ENCODE data around the gene TCOF1. TPM values are rescaled to one million over a fixed set of nuclear protein-coding genes. Genes with fewer than 3 reads are reported as not detected.
"Not testable (repeated sequence)": the region's sequence is repeated elsewhere in the genome, so short reads cannot be mapped to it uniquely, and the experiment has no call there.

TCOF1 gene
- total RNA-seq, 1 experiment from 2014 or later = 90.0 TPM

DNA sequence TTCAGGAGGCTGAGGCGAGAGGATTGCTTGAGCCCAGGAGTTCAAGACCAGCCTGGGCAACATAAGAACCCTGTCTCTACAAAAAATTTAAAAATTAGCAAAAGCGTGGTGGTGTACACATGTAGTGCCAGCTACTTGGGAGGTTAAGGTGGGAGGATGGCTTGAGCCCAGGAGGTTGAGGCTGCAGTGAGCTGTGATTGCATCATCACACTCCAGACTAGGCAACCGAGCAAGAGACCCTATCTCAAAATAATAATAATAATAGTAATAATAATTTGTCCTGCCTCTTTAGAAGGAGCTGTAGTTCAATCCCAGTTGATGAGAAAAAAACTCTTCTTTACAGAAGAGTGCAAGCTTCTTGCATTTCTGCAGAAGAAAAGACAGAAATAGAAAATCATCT is 65.3 kb downstream of the TCOF1 start:
- no peak for DNase-seq (ENCODE audit: low read depth)

GRCh38 chr5:150426165-150426564 is 68.7 kb downstream of the TCOF1 start:
- DNase-seq (ENCODE audit: low read depth) = not testable (repeated sequence)

DNA sequence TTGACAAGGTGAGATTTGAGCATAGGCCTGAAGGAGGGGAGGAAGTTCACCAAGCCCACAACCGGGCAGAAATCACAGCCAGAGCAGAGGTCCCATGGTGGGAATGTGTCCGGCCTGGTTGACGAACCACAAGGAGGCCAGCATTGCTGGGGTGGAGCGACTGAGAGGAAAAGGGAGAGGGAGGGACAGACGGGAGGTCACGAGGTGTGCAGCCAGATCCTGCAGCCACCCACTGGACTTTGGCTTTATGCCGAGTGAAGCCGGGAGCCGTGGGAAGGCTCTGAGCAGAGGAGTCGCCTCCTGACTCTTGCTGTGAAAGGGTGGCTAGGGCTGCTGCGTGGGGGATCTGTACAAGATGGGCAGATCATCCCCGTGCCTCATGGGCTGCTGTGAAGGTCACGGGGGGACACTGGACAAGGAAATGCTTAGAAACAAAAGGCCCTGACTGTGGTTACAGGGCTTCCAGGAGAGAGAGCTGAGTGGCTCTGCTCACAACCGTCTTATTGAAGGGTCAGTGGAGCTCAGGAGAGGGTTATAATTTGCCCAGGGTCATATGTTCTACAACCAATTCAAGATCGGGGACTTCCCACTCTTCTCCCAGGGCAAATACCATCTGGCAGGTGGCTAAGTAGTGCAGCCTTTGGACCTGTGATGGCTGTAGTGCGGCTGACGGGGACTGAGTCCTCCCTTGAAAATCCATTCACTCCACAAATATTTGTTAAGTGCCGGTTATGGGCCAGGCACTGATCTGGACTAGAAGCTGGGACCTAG is 70.8 kb downstream of the TCOF1 start:
- DNase-seq (ENCODE audit: low read depth) = no peak

DNA sequence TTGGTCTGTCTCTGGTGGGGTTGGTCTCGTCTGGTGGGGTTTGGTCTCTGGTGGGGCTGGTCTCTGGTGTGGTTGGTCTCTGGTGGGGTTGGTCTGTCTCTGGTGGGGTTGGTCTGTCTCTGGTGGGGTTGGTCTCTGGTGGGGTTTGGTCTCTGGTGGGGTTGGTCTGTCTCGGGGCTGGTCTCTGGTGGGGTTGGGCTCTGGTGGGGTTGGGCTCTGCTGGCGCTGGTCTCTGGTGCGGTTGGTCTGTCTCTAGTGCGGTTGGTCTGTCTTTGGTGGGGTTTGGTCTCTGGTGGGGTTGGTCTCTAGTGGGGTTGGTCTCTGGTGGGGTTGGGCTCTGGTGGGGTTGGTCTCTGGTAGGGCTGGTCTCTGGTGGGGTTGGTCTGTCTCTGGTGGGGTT is 71.5 kb downstream of the TCOF1 start:
- no peak for DNase-seq (ENCODE audit: low read depth)

GRCh38 chr5:150429410-150429873 is 71.9 kb downstream of the TCOF1 start:
- no peak for DNase-seq (ENCODE audit: low read depth)

DNA sequence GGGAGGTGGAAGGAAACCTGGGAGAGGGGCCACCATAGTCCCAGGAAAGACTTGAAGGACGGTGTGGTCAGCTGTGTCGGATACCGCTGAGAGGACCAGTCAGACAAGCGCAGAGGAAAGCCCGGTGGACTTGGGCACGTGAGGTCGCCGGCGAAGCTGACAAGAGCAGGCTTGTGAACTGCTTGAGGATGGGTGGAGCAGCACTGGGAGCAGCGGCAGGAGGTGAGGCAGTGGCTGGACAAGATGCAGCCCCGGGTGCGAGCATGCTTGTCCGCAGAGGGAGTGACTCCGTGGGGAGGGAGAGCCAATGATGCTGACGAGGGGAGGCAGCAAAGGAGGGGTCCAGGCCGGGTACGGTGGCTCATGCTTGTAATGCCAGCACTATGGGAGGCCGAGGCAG is 73.6 kb downstream of the TCOF1 start:
- no peak for DNase-seq (ENCODE audit: low read depth)

GRCh38 chr5:150431574-150431973 is 74.1 kb downstream of the TCOF1 start:
- no peak for DNase-seq (ENCODE audit: low read depth)

GRCh38 chr5:150434464-150434863 is 77.0 kb downstream of the TCOF1 start:
- peak; percentile 43 for DNase-seq (ENCODE audit: low read depth)

DNA sequence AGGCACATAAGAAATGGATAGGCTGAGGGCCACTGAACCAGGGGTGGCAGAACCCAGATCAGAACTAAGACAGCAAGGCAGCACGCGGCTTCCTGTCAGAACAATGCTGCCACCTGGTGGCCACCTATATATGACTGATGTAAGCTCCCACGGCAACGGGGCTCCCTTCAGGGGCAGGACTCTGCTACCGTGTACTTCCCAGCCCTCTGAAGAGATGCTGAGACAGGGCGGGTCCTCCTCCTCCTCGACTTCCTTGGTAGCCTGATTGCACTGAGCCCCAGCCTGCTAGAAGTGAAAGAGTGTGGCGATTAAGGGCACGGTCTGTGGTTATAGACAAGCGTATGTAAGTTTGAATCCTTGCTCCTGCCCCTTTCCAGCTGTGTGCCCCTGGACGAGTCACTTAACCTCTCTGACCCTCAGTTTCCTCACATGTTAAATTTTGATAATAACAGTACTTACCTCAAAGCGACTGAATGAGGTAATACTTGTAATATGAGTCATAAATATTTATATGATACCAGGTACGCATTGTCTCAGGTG is 78.7 kb downstream of the TCOF1 start:
- DNase-seq (ENCODE audit: low read depth) = peak; percentile 85

DNA sequence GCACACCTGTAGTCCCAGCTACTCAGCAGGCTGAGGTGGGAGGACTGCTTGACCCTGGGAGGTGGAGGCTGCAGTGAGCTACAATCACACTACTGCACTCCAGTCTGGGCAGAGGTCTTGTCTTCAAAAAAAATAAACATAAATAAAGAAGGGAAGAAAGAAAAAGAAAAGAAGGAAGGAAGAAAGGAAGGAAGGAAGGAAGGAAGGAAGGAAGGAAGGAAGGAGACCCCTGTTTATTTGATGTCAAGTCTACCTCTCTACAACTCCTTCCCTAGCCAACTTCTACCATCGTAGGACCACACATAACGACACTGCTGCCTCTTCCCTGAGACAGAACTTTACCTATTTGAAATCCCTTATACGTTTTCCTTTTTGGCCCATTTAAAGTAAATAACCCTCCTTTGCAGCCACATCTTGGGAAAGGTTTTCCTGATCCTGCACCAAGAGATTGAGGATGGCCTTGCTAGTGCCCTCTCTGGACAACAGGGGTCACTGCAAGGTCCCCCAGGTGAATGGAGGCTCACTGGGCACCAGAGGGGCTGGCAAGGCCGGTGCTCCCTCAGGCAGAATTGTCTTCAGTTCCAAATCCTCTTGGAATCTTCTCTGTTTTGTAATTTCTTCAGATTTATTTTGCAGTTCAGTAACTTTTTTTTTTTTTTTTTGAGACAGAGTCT is 81.5 kb downstream of the TCOF1 start:
- DNase-seq (ENCODE audit: low read depth) = peak; percentile 46

DNA sequence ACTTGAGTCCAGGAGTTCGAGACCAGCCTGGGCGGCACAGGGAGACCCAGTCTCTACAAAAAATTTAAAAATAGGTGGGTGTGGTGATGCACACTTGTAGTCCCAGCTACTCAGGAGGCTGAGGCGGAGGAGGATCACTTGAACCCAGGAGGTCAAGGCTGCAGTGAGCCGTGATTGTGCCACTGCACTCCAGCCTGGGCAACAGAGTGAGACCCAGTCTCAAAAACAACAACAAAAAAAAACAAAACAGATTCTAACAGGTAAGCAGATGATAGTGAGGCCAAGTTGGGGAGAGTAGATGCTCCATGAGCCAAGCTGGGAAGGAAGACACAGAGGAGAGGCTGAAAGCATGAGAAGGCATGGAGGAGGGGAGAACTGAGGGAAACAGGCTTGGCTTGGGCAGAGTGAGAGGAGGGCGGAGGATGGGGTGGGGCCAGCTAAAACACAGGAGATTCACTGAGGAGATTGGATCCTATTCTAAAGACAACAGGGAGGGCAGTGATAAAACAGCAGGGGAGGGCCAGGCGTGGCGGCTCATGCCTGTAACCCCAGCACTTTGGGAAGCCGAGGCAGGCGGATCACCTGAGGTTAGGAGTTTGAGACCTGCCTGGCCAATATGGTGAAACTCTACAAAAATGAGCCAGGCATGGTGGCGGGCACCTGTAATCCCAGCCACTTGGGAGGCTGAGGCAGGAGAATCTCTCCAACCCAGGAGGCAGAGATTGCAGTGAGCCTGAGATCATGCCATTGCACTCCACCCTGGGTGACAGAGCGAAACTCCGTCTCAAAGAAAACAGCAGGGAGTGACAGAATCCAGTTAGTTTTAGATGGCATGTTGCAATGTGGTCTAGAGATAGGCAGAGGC is 83.7 kb downstream of the TCOF1 start:
- no peak for DNase-seq (ENCODE audit: low read depth)

DNA sequence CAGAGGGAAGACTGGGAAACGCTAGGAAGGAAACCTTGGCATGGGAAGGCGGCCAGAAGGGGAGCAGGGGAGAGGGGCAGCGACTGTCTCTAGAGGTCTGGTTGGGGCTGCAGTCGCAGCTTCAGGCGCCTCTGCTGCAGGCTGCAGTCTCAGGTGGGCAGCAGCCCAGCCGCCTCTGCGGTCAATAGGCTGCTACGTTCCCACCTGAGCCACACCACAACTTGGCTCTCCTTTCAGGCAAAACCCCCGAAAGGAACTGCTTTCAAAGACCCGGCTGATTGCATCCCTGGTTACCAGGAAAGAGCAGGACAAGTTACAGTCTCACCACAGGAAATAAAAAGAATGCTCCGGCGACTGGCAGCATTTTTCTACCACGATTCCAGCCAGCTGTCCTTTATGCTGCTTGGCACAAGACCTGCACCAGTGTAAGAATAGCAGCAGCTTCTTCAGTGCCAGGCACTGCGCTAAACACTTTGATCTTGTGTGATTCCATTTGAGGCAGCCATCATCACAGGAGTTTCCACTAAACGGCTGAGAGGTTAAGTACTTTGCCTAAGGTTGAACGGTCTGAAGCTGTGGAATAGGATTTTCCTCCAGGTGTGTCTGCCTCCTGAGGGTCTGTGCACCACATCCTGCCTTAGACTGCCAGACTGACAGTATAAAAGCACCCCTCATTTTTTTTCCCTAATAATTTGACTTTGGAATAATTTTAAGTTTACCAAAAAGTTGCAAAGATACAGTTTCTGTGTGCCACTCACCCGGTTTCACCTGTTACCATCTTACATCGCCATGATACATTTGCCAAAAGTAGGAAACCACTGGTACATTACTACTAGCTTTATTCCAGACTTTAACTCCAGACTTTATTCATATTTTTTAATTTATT is 84.6 kb downstream of the TCOF1 start:
- DNase-seq (ENCODE audit: low read depth) = peak; percentile 27

DNA sequence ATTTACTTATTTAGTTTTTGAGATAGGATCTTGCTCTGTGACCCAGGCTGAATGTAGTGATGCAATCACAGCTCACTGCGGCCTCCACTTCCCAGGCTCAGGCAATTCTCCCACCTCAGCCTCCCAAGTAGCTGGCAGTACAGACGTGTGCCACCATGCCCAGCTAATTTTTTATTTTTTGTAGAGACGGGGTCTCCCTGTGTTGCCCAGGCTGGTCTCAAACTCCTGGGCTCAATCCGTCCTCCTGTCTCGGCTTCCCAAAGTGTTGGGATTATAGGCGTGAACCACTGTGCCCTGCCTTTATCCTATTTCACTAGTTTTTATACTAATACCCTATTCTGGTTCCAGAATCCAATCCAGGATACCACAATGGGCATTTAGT is 85.2 kb downstream of the TCOF1 start:
- DNase-seq (ENCODE audit: low read depth) = no peak

DNA sequence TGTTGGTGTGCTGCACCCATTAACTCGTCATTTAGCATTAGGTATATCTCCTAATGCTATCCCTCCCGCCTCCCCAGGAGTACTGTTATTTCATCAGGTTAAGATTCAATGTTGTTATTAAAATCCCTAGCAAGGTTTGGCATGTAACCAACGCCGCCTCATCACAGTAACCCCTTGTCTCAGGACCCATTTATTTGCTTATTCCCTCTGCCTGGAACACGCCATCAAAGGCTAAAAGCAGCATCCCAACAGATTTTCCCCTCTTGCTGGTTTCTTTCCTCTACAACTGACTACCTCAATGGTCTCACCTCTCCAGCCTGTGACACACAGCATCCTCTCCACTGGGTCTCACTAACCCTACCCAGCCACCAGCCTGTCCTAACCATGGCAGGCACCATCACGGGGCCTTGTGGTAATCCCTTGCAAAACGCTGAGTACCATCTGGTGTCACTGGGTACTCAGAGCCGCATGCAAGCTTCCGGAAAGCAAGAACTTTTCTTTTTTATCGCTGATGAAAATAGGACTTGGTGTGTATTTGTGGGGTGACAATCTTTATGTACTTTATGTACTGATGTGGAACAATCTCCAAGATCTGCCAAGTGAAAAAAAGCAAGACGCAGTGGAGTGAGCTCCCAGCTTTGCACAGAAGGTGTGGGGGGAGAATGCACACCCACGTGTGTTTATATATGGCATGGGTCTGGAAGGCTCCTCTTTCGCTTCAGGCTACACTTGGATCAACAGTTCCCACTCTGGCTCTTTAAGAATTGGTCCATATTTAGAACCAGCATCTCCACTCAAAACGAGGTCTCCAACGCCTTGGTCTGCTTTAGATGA is 86.0 kb downstream of the TCOF1 start:
- DNase-seq (ENCODE audit: low read depth) = peak; percentile 35

- no peak for DNase-seq (ENCODE audit: low read depth)
These were observed 87.3 kb downstream of the TCOF1 start for GRCh38 chr5:150444770-150445169.

GRCh38 chr5:150446088-150446487 is 88.6 kb downstream of the TCOF1 start:
- DNase-seq (ENCODE audit: low read depth) = no peak

DNA sequence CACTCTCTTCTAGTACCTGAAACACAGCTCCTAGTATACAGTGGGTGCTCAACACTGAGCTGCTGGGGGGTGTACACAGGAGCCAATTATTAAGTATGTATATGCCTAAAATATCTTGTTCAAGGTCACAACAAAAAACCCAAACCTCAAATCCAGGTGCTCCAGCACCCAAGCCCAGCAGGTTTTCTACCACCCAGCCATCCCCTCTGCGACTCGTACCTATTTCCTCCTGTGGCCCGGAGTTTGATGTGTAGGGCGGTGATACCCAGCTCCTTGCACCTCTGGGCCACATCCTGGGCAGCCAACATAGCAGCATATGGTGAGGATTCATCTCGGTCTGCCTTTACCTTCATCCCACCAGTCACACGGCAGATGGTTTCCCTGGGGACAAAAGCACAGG is 89.1 kb downstream of the TCOF1 start:
- DNase-seq (ENCODE audit: low read depth) = no peak

DNA sequence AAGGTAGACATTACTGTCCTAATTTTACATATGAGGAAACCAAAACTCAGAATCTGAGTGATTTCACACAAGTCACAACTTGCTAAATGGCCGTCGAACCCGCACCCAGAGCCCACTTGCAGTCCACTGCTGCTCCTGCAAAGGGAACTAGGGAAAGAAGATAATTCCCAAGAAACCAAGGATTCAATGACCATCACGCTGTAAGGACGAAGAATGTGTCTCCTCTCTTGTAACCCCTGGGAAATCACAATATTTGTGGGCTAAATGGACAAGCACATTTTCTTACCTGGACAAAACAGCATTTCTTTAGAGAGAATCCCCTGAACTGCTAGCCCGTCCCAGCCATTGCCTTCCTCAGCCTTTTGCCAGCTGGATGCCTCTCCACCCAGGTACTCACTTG is 89.7 kb downstream of the TCOF1 start:
- DNase-seq (ENCODE audit: low read depth) = no peak

DNA sequence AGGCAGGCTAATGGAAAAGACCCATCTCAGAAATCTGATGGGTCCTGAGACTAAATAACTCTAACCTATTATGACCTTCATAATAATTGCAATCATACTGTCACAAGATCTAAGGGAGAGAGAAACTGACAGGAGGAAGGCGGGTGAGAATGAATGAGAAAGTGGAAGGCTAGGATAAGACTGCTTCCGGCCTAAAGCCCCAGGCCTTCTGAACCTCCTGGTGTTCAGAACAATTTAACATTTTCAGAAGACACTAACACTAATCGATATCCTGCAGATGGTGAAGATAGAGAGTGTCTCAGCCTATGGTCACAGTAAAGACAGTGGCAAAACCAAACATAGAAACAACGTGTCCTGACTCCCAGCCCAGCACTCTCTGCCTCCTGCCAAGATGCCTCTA is 90.8 kb downstream of the TCOF1 start:
- DNase-seq (ENCODE audit: low read depth) = peak; percentile 27

DNA sequence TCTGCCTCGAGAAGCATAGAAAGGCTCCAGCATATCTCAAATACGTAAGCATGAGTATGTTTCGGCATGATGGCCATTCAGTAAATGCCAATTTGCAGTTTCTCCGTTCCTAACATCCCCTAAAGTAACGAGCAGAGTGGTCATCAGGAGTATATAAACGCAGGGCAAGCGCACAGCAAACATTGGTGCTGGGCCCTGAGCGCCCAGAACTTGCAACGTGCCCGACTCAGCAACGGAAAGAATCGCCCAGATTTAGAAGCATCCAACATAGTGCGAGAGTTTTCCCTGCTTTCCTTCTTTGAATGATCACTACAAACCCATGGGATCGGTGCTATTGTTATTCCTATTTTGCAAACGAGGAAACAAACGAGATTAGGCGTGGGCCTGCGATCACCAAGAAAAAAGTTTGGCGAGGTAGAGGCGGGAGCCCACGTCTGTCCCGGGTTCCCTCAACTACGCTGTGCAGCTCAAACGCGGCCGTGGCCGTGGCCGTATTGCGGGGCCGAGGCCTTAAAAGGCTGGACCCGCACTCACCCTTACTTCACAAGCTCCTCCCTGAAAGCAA is 91.5 kb downstream of the TCOF1 start:
- DNase-seq (ENCODE audit: low read depth) = peak; percentile 26

Measured in Daoy (cell line).